H1 (cell line): ENCODE results near the gene EPHA1. TPM values are rescaled to one million over a fixed set of nuclear protein-coding genes. Genes with fewer than 3 reads are reported as not detected.

Experiments
- ASH2L ChIP-seq: fragments of 200-600, 300-600 bp; sonication (generic); IDR thresholded peaks from one replicate; pipeline ENCODE4 v1.7.1; 2017; ENCODE audit warnings: low read length
- CBX8 ChIP-seq: fragments of 300-800, 300-1000 bp; sonication (generic); IDR thresholded peaks from 2 replicates; pipeline ENCODE4 v1.7.1; 2016; ENCODE audit warnings: low read depth, low read length, borderline replicate concordance
- EP300 ChIP-seq, 2 experiments: IDR thresholded peaks; 1 replicate in 1 of 2; 2 replicates in 1 of 2; pipeline ENCODE4 v1.6.1; 2011 to 2012; ENCODE audit warnings: low read depth in 2 of 2, low read length in 2 of 2, mild to moderate bottlenecking in 2 of 2, borderline replicate concordance in 1 of 2, inconsistent platforms in 1 of 2, moderate library complexity in 1 of 2
- JUN ChIP-seq: IDR thresholded peaks from 2 replicates; pipeline ENCODE4 v1.6.1; 2011; ENCODE audit warnings: low read depth, mild to moderate bottlenecking, improper control_type of control experiment, low read length
- PHF8 ChIP-seq: fragments of 200-600 bp; sonication (generic); conservative IDR thresholded peaks from 2 replicates; pipeline ENCODE4 v1.7.1; 2012; ENCODE audit warnings: low read depth, mild to moderate bottlenecking, inconsistent platforms, low read length, moderate library complexity
- SAP30 ChIP-seq: fragments of 300-600 bp; sonication (generic); IDR thresholded peaks from 2 replicates; pipeline ENCODE4 v1.7.1; 2012; ENCODE audit warnings: low read length, moderate library complexity, mild to moderate bottlenecking, inconsistent platforms; ENCODE audit not compliant: insufficient read depth, insufficient replicate concordance
- SP2 ChIP-seq: IDR thresholded peaks from 2 replicates; pipeline ENCODE4 v1.6.1; 2012; ENCODE audit warnings: mild to moderate bottlenecking, low read length, inconsistent platforms
- polyA plus RNA-seq, 7 experiments: library from polyadenylated mRNA; depleted of rRNA in 3 of 7; stranded (reverse) in 5 of 7; unstranded in 2 of 7; fragments of >200 nt in 5 of 7; fragments of 200-250 nt in 2 of 7; gene quantifications; 1 replicate in 5 of 7; 2 replicates in 1 of 7; 4 replicates in 1 of 7; pipeline versions ENCODE4 v1.2.1 to v1.2.3, GENCODE V29; 2011 to 2013; ENCODE audit warnings: missing spikeins in 2 of 7, mixed read lengths in 2 of 7
- total RNA-seq: library from RNA; stranded (reverse); fragmentation: NEBNext Ultra II Directional; extraction: Animal tissue kit (Norgen Biotek cat#: 25700); gene quantifications from 2 replicates; pipeline ENCODE4 v1.2.1, GENCODE V29; 2021

EPHA1 gene
- total and polyA plus RNA-seq, 2 of the 8 experiments (the other 6 are each of a cell fraction or from before 2014, with no cell fraction given): 86.5 to 133 TPM

DNA sequence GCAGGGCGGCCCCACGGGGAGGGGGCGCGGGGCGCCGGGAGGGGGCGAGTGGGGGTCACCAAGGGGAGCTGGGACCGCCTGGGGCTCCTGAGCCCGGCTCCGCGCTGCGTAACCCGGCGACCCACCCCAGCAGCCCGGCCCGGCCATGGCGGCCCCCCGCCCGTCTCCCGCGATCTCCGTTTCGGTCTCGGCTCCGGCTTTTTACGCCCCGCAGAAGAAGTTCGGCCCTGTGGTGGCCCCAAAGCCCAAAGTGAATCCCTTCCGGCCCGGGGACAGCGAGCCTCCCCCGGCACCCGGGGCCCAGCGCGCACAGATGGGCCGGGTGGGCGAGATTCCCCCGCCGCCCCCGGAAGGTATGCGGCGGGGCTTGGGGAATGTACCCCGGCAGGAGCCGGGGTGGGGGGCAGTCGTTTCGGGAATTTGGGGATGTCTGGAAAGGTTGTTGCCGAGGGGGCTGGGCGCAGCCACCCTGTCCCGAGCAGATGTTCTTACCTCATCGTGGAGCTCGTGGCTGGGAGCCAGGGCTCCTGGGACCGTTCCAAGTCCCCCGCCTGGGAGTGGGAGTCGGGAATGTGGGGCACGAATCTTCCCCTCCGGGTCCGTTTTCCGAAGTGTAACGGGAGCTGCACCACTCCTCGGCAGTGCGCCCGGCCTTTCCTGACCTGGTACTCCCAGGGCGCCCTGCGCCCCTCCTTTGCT, 27.1 kb downstream of the EPHA1 start (continued):
- TF ChIP-seq SAP30 (no peak), SP2 (no peak), PHF8 (peak; percentile 11), JUN (no peak), ASH2L (peak; percentile 15), EP300 (IDR thresholded peaks at IDR 0.05; ENCODE audit: borderline replicate concordance in 1 of 2, low read depth in 2 of 2, low read length in 2 of 2) (no peak), CBX8 (no peak)
